Measurements from ENCODE around the gene LCN6.

DNA sequence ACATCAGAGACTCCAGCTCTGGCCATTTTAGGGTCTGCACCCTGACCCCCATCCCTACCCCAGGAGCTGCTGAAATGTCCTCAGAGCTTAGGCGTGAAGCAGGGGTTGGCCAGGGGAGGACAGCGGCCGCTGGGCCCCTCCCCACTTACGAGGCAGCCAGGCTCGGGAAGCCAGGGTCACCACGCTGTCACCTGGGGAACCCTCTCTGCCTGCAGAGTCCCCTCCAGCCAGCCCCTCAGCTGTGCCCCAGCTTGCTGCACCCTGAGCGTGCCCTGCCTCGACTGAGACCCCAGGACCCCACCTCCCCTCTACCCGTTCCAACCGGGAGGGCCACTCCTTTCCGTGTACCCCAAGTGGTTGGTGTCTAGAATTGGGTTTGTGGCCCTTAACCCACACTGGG is 8.3 kb downstream of the LCN6 start:
- TF ChIP-seq CTCF (optimal IDR thresholded peaks at IDR 0.05 in 1 of 3, IDR thresholded peaks at IDR 0.05 in 1 of 3, conservative IDR thresholded peaks at IDR 0.05 in 1 of 3; ENCODE audit: extremely low read depth in 1 of 3, insufficient read depth in 2 of 3, low read length in 3 of 3) (no peak), EZH2 (IDR thresholded peaks at IDR 0.05; ENCODE audit: low read length) (no peak)
